Measurements from ENCODE around the gene ARHGAP26. TPM values are rescaled to one million over a fixed set of nuclear protein-coding genes. Genes with fewer than 3 reads are reported as not detected.

ARHGAP26 gene
- total RNA-seq, 2 donors from 2014 or later = 24.0 to 24.3 TPM

DNA sequence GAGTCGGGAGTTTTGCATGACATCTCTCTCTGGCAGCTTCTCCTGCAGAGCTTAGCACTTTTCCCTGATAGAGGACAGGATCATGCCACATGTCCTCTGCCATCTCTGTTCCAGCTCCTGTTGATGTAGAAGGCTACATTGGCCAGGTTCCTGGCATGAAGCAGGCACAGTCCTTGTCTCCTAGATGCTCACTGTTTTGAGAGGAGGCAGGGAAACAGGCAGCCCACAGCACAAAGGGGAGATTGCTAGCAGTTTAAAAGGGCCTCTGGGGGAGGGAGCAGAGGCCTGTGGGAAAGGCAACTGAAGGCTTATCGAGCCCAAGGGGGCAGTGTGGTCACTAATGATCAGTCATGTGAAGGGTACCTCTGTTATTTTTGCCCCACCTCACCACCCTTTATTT, 10.7 kb downstream of the ARHGAP26 start:
- H3K4me3 Mint-ChIP-seq = no peak overlapping the region
- peaks cover 3 to 4% of the 10 kb centered on the region in 2 donors for H3K36me3 Mint-ChIP-seq (ENCODE audit: insufficient read depth in 2 of 2)
- ATAC-seq (replicated peaks in 1 of 2) = no peak
- H3K27ac Mint-ChIP-seq = no peak overlapping the region
- H3K27me3 Mint-ChIP-seq (ENCODE audit: low read depth) = no peaks in the 10 kb centered on the region
- peaks cover 0 to 2% of the 10 kb centered on the region in 2 donors for H3K9me3 Mint-ChIP-seq
- no peak for DNase-seq
- peaks cover 88% of the 10 kb centered on the region for H3K4me1 Mint-ChIP-seq (ENCODE audit: low read depth)

DNA sequence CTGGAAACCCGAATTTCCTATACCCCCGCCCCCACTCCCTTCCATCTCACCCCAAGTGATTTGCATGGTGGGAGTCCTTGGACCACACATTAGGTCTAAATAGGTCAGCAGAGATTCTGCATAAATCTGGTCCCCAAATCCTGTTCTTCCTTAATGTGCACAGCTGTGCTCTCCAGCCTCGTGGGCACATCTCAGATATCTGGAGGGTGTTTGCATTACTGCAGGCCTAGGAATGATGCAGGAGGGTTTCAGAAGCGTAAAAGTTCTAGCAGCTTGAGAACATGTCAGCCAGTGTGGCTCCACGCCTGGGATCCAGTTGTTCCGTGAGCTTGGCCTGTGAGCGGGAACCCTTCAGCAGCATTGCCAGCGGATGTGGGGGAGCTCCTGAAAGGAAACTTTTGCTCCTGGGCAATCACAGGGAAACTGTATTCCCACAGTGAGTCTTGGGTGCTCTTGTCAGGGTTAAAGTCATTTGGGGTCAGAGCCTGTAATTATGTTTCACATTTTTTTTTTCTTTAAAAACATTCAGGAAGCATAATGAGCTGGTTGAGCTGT, 12.9 kb downstream of the ARHGAP26 start:
- no peaks in the 10 kb centered on the region for H3K27me3 Mint-ChIP-seq (ENCODE audit: low read depth)
- peaks cover 4 to 5% of the 10 kb centered on the region in 2 donors for H3K36me3 Mint-ChIP-seq (ENCODE audit: insufficient read depth in 2 of 2)
- DNase-seq (no peak), ATAC-seq (replicated peaks in 1 of 2) (no peak)
- peak overlapping the region; percentile 83 for H3K27ac Mint-ChIP-seq
- peak overlapping the region; percentile 65 to 90 for H3K4me3 Mint-ChIP-seq
- peaks cover 88% of the 10 kb centered on the region for H3K4me1 Mint-ChIP-seq (ENCODE audit: low read depth)
- H3K9me3 Mint-ChIP-seq = peaks cover 0 to 2% of the 10 kb centered on the region in 2 donors

DNA sequence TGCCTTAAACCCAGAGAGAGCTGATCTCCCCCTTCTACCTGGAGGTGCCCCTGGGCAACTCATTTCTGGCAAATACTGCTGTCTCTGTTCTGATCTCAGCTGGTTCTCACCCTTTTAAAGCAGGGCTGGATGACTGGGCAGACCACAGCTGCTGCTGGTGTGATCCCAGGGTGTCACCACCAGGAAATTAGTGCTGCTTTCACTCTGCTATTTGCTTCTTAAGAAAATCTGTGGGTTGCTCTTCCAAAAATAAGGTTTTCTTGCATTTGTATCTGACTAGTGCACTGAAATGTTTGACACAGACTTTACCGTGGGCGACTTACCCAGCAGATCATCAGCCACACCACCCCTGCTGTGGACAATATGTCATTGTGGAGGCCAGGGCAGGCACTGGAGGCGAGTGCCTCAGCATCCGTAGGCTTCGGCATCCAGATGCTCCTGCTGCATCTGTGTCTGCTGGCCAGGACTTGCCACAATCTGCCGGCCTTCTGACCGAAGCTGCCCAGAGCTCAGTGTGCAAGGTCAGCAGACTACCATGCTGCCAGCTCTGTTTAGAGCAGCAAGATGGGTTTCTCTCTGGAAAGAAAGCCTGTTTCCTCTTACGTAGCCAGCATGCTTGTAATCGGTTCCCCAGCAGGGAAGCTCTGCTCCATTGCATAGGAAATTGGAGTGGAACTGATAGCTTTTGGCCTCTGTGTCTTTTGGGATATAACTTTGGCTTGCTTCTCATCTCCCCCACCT, 13.6 kb downstream of the ARHGAP26 start:
- ATAC-seq (replicated peaks in 1 of 2) (peak; percentile 91 to 94), DNase-seq (peak; percentile 82 to 87)
- Mint-ChIP-seq H3K27me3 (ENCODE audit: low read depth) (no peaks in the 10 kb centered on the region), H3K9me3 (peaks cover 0 to 2% of the 10 kb centered on the region in 2 donors), H3K4me1 (ENCODE audit: low read depth) (peaks cover 80% of the 10 kb centered on the region), H3K27ac (peak overlapping the region; percentile 84), H3K4me3 (peak overlapping the region; percentile 65 to 90), H3K36me3 (ENCODE audit: insufficient read depth in 2 of 2) (peaks cover 4 to 5% of the 10 kb centered on the region in 2 donors)

DNA sequence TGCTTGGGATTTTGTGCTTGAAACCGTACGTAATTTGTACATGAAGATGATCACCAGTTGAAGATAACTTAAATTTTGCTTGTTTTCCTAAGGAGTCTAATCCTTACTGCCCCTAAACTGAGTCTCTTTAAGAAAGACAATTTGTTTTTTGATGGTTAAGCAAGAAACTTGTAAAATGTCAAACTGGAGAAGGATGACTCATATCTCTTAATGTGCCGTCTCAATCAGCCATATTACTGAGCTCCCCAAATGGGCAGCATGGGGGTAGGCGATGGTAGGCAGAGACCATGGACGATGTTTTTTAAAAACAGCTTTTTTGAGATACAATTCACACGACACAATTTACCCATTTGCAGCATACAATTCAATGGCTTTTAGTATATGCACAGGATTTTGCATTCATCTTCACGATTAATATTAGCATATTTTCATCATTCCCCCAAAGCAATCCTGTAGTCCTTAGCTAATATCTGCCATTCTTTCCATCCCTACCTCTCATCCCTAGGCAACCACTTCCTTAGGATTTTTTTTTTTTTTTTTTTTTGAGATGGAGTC, 14.3 kb downstream of the ARHGAP26 start:
- DNase-seq (no peak), ATAC-seq (replicated peaks in 1 of 2) (no peak)
- Mint-ChIP-seq H3K9me3 (peaks cover 0 to 2% of the 10 kb centered on the region in 2 donors), H3K27ac (peak overlapping the region; percentile 84), H3K4me3 (peak overlapping the region; percentile 65 to 90), H3K4me1 (ENCODE audit: low read depth) (peaks cover 73% of the 10 kb centered on the region), H3K27me3 (ENCODE audit: low read depth) (no peaks in the 10 kb centered on the region), H3K36me3 (ENCODE audit: insufficient read depth in 2 of 2) (peaks cover 4 to 5% of the 10 kb centered on the region in 2 donors)

DNA sequence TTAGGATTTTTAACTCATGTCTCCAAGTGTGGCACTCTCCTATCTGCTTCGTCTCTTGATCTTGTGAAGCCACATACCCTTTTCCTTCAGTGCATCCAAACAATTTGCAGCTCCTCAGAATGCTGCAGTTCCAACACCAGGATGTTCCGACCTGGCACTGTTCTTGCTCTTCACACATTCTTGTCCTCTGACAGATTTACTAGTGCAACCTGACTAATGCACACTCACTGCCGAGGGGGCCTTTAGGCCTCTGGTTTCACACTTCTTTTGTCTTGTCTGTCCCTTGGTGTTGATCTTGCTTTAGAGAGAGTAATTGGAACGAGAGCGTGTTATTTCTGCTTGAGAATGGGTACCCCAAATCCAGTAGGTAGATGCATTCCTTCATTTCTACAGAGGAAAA, 15.0 kb downstream of the ARHGAP26 start:
- Mint-ChIP-seq H3K4me3 (peak overlapping the region; percentile 65 to 90), H3K27me3 (ENCODE audit: low read depth) (no peaks in the 10 kb centered on the region), H3K27ac (peak overlapping the region; percentile 80), H3K9me3 (peaks cover 0 to 2% of the 10 kb centered on the region in 2 donors), H3K36me3 (ENCODE audit: insufficient read depth in 2 of 2) (peaks cover 4 to 5% of the 10 kb centered on the region in 2 donors), H3K4me1 (ENCODE audit: low read depth) (peaks cover 66% of the 10 kb centered on the region)
- DNase-seq = no peak
- ATAC-seq (replicated peaks in 1 of 2) = no peak

DNA sequence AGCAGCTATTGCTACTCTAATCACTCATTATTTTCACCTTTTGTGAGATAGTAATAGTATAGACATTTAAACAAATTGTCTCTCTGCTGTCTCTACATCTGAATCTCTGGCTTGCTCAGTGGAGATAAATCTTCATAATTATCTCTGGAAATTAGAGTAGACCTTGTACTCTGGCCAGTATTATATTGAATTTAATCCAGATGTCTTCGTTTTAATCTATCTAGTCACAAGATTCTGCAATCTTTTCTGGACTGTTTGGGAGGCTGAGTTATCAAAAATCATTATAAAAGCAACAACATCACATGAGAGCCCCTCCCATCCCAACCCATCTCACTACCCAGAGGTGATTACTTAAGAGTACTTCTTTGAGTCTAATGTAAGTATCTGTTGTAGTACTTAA, 19.0 kb downstream of the ARHGAP26 start:
- peaks cover 4 to 5% of the 10 kb centered on the region in 2 donors for H3K36me3 Mint-ChIP-seq (ENCODE audit: insufficient read depth in 2 of 2)
- ATAC-seq (replicated peaks in 1 of 2) = no peak
- no peak overlapping the region for H3K27ac Mint-ChIP-seq
- H3K4me3 Mint-ChIP-seq = no peak overlapping the region
- DNase-seq = no peak
- peaks cover 0 to 2% of the 10 kb centered on the region in 2 donors for H3K9me3 Mint-ChIP-seq
- peaks cover 33% of the 10 kb centered on the region for H3K4me1 Mint-ChIP-seq (ENCODE audit: low read depth)
- H3K27me3 Mint-ChIP-seq (ENCODE audit: low read depth) = no peaks in the 10 kb centered on the region

DNA sequence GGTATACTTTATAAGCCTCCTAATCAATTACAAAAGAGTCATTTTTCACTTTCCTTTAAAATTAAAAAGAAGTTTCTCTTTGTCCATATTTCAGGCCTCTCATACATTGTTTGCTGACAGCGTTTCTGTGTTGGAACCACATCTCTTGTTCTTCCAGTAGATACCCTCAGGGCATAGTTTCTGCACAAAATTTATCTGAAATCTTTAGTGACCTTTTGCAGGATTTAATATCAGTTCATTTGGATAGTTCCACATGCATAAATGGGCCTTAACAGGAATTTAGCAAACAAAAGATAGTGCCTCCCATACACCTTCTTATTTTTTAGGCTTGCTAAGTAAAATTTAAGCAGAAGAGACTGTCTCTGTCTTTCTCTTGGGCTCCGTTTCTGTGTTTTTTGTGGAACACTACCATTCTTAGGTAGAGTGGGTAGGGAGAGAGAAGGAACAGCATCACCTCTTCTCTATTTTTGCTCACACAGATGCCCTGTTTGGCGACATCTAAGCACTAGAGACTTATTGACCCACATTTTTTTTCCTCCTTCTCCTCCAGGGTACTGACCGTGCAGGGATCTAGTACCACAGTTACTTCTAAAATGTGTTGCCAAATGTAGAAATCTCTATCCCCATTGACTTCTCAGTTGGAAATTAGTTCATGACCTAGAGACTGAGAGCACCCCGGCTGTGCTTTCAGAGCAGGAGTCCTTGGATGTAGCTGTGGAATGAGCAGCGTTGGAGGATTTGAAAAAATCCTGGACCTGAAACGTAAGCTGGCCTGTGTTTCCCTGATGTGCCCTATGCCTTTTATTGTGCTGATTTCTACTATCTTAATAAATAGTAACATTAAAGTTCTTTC, 22.1 kb downstream of the ARHGAP26 start:
- peaks cover 23% of the 10 kb centered on the region for H3K4me1 Mint-ChIP-seq (ENCODE audit: low read depth)

DNA sequence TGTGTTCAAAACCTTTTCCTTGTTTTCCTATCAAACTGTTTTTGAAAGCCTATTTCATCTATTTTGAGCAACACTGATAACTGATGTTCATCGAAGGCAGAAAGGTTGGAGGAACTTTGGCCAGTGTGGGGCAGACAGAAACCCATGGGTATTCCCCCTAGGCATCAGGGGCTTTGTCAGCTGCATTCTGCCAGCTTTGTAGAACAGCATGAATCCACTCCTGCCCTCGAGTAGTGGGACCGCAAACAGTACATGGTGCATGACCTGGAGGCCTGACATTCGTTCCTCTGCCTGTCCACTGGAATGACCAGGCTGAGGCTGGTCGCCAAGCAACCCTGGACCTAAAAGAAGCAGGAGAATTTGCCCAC, 22.7 kb downstream of the ARHGAP26 start:
- DNase-seq (no peak), ATAC-seq (replicated peaks in 1 of 2) (no peak)
- Mint-ChIP-seq H3K9me3 (no peaks in the 10 kb centered on the region), H3K4me1 (ENCODE audit: low read depth) (peaks cover 26% of the 10 kb centered on the region), H3K27me3 (ENCODE audit: low read depth) (no peaks in the 10 kb centered on the region), H3K36me3 (ENCODE audit: insufficient read depth in 2 of 2) (no peaks in the 10 kb centered on the region), H3K4me3 (no peak overlapping the region), H3K27ac (no peak overlapping the region)

More for the DNA sequence above, 22.1 kb downstream of the ARHGAP26 start:
- Mint-ChIP-seq H3K9me3 (no peaks in the 10 kb centered on the region), H3K27ac (no peak overlapping the region), H3K4me3 (no peak overlapping the region), H3K36me3 (ENCODE audit: insufficient read depth in 2 of 2) (no peaks in the 10 kb centered on the region), H3K27me3 (ENCODE audit: low read depth) (no peaks in the 10 kb centered on the region)
- no peak for ATAC-seq (replicated peaks in 1 of 2)
- no peak for DNase-seq

DNA sequence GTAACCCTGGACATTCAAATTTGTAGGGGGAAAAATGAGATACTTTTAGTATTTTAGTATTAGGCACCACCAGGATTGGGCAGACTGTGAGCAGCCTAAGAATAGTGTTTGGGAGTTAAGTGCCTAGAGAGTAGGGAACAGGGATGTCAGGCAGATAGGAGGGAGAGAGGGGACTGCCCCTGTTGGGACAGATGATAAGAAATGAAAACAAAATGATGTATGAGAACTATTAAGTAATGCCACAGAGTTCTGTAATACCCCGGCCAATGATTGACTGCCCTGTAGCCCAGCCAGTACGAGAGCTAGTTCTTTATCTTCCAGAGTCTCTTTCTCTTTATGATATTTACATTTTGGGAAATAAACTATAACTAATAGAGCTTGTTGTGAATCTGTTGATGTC, 24.4 kb downstream of the ARHGAP26 start:
- Mint-ChIP-seq H3K27me3 (ENCODE audit: low read depth) (no peaks in the 10 kb centered on the region), H3K9me3 (no peaks in the 10 kb centered on the region), H3K4me3 (no peak overlapping the region), H3K36me3 (ENCODE audit: insufficient read depth in 2 of 2) (no peaks in the 10 kb centered on the region), H3K4me1 (ENCODE audit: low read depth) (peaks cover 43% of the 10 kb centered on the region), H3K27ac (no peak overlapping the region)
- ATAC-seq (replicated peaks in 1 of 2) = no peak
- DNase-seq = no peak

DNA sequence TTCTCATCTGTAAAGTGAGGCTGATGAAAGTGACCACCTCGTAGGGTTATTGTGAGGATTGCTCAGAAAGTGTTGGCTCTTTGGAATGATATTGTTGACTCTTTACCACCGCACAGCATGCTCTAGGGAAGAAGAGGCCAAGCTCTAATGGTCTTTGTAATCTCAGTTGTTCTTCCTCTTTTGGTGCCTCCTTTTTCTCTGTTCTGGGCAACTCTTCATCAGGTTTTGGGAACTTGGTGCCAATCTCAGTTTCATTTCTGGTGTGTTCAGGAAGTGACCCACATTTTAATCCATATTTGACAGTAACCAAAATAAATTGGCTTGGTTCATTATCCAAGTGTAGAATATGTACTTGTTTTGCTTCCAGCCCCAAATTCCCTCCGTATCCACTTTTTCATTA, 25.1 kb downstream of the ARHGAP26 start:
- Mint-ChIP-seq H3K4me1 (ENCODE audit: low read depth) (peaks cover 50% of the 10 kb centered on the region), H3K27ac (no peak overlapping the region), H3K27me3 (ENCODE audit: low read depth) (no peaks in the 10 kb centered on the region), H3K4me3 (no peak overlapping the region), H3K9me3 (no peaks in the 10 kb centered on the region), H3K36me3 (ENCODE audit: insufficient read depth in 2 of 2) (no peaks in the 10 kb centered on the region)
- ATAC-seq (replicated peaks in 1 of 2) = no peak
- no peak for DNase-seq

DNA sequence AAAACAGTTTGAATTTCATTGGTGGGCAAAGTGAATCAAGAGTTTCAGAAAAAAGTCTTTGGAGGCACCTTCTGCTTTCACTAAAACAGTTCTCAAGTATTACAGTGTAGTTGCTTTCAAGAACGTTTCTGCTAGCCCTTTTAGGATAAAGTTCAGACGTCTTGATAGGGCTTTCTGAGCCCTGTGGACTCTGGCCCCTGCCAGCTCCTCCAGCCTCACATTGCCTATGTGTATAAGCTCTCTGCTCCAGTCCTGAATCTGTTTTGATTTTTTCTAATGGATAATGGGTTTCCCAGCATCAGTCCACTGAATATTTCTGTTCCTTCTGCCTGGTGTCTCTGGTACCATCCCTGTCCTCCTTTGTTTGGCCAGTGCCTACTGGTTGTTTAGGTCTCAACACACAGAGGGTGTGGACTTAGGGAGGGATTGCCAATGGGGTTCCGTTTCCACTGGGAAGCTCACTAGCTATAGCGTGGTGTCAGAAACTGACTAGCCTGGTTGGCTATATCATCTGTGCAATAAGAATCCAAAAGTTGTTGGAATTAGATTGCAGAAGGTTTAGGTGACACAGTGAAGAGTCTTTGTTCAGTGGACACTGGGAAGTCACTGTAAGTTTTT, 26.4 kb downstream of the ARHGAP26 start:
- DNase-seq (no peak), ATAC-seq (replicated peaks in 1 of 2) (no peak)
- peaks cover 63% of the 10 kb centered on the region for H3K4me1 Mint-ChIP-seq (ENCODE audit: low read depth)
- H3K9me3 Mint-ChIP-seq = no peaks in the 10 kb centered on the region
- no peaks in the 10 kb centered on the region for H3K36me3 Mint-ChIP-seq (ENCODE audit: insufficient read depth in 2 of 2)
- no peak overlapping the region for H3K4me3 Mint-ChIP-seq
- H3K27ac Mint-ChIP-seq = peak overlapping the region; percentile 16
- H3K27me3 Mint-ChIP-seq (ENCODE audit: low read depth) = no peaks in the 10 kb centered on the region

DNA sequence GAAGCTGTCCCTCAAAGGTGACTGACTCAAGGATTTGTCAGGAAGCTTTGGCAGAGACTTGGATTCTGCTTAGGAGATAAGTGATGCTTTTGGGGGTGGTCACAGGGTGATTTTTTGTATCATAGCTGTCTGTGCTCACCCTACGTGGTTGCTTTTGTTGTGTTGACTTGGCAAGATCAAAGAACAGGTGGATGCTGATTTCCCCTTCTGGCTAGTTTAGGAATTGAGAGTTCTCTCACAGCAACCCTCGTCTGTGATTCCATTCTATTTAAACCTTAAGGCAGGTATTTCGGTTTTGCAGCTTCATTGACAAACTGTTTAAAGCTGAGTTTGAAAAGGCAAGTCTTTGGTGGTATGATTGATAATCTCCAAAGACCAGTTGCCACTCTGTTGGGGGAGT, 27.2 kb downstream of the ARHGAP26 start:
- Mint-ChIP-seq H3K4me1 (ENCODE audit: low read depth) (peaks cover 72% of the 10 kb centered on the region), H3K9me3 (no peaks in the 10 kb centered on the region), H3K27ac (peak overlapping the region; percentile 2), H3K27me3 (ENCODE audit: low read depth) (no peaks in the 10 kb centered on the region), H3K4me3 (no peak overlapping the region), H3K36me3 (ENCODE audit: insufficient read depth in 2 of 2) (no peaks in the 10 kb centered on the region)
- DNase-seq (no peak), ATAC-seq (replicated peaks in 1 of 2) (no peak)

Data from activated T-cell treated with anti-CD3 and anti-CD28 coated beads, Interleukin-2, amount 50 U/mL, for 72 hours (primary cell).